GM20000 (cell line): ENCODE measurements around the gene MSI2.

Experiments used
- DNase-seq: peaks from one replicate; pipeline ENCODE4 v3.0.0; 2012; ENCODE audit warnings: low spot score
- TF ChIP-seq, protein P1 (sequence below): IDR thresholded peaks from 2 replicates; pipeline ENCODE4 v1.5.1; 2012; ENCODE audit warnings: mild to moderate bottlenecking, control low read depth; ENCODE audit errors: extremely low read depth, missing control alignments

MSI2 gene

DNA sequence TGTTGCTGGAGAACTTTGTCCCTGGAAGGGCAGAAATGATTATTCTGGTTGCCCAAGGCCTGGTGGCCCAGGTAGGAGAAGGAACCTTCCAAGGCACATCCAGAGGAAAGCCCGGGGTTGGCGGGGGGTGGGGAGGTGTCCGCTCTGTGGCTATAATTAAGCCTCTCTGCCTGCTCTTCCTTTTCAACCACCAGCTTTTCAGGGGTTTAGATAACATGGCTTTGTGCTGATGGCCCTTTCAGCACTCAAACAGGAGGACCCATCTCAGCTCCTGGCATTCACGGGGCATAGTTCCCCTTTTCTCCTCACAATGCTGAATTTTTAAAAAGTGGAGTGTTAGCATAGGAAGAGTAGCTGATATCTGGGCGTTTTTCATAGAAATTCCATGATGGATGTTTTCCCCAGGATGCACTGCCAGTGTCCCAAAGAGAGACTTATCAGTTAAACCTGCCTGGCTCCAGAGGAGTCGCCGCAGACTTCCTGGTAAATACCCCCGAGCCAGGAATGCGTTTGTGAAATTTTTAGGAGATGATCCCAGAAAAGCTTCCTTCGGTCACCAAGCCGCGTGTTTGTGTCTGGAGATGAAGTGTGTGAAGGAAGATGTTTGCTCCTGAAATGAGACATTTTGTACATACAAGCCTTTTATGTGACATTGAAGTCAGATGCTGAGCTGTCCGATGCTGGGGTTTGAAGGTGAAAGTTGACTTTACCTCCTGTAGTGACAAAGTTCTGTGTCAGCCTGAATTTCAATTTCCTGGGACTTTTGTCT, 188.5 kb downstream of the MSI2 start:
- TF ChIP-seq, protein P1, sequence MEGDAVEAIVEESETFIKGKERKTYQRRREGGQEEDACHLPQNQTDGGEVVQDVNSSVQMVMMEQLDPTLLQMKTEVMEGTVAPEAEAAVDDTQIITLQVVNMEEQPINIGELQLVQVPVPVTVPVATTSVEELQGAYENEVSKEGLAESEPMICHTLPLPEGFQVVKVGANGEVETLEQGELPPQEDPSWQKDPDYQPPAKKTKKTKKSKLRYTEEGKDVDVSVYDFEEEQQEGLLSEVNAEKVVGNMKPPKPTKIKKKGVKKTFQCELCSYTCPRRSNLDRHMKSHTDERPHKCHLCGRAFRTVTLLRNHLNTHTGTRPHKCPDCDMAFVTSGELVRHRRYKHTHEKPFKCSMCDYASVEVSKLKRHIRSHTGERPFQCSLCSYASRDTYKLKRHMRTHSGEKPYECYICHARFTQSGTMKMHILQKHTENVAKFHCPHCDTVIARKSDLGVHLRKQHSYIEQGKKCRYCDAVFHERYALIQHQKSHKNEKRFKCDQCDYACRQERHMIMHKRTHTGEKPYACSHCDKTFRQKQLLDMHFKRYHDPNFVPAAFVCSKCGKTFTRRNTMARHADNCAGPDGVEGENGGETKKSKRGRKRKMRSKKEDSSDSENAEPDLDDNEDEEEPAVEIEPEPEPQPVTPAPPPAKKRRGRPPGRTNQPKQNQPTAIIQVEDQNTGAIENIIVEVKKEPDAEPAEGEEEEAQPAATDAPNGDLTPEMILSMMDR: no peak
- DNase-seq: no peak

DNA sequence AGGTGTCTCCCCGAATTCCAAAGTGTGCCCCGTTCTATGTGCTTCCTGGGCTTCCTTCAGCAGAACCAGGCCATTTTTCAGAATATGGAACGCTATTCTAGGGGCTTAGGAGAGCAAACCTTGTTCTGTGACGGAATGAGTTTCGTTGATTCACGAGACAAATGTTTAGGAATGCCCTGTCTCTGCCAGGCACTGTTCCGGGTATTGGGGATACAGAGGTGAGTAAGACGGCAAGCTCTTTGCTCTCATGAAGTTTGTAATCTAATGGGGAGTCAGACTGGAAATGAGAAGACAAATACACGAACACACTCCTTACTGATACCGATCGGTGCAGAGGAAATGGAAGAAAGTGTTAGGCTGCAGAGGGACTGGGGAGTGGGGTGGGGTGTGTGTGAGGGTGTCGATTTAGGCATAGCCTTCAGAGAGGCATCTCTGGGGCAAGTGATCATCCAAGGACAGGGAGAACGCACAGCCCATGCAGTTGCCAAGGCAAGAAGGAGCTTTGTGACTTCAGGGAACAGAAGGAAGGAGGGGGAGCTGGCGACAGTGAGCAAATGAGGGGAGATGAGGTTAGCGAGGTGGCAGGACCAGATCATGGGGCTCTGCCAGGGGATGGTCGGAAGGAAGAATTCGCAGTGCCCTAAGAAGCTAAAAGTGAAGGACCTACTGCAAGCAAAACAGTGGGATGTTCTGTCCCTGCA, 189.6 kb downstream of the MSI2 start:
- TF ChIP-seq, protein P1: no peak
- no peak for DNase-seq

DNA sequence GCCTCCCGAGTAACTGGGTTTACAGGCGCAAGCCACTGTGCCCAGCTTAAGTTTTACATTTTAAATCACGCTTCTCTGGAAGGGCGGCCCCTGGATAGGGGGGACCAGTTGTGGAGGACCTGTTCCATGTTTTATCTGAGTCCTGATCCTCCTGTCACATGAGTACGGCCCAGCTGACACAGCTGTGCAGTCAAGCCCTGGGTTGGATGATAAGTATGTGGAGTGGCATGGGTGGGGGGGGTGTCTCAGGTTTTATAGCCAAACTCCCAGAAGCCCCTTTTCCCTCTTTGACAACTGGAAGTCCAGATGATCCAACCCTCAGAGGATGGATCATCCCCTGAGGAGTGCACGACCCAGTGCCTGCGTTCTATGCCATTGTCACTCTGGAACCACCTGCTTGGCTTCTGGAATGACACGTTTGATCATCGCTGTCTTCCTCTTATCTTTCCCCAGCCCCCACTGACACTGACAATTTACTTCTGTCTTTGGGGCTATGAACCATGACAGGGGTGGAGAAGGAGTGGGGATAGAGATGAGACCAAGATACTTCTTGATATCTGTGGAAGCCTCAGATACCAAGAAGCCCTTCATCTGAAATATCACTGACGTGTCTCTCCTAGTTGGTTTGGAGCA, 191.2 kb downstream of the MSI2 start:
- TF ChIP-seq, protein P1: no peak
- no peak for DNase-seq

DNA sequence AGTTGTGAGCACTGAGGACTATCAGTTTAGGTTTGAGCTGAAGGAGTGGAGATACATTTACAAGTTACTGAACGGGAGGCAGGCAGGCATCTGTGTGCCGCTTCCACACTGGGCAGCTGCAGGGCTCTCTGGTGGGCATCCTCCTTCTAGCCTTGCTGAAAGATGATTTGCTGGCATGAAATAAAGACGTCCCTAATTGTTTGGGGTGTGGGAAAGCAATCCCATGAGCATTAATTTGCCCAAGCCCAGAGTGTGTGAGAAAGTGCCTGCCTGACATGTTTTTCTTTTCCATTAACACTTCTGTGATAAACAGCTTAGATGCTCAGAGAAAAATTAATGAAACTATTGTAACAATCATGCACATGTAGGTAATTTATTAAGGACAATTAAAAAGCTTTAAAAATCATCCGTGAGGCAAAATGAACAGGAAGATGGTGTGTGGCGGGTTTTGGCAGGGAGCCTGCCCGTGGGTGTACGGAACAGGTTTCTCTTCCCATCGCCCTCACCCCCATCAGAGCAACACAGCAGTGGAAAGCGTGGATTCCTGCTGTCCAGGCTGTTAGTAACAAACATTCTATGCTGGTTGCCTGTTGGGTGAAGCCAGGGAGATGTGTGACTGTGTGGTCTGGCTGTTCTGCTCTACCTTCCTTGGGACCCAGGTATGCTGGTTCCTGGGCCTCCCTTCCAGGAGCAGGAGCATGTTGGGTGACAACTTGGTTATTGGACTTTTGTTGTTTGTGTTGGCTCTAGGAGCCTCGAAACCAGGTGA, 191.9 kb downstream of the MSI2 start:
- TF ChIP-seq, protein P1: no peak
- DNase-seq: no peak

DNA sequence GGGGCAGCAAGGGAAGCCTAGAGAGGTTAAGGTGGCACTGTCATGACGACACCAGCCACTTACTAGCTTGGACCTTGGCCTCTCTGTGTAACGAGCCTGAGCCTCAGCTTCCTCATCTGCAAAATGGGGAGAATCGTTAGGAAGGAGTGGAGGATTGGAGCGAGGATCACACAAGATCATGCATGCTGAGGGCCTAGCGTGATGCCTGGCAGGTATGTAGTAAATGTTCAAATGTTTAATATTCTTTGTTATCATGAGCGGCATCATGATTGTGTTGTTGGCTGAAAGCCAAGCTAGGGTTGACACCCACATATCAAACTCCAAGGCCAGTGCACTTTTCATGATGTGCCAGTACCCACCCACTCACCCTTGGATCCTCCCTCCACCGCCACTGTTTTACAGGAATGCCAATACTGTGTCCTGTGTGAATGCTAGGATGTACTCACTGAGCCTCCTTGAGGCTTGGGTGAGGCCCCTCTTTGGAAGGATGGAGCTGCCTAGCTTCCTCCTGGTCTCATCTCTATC, 192.5 kb downstream of the MSI2 start:
- TF ChIP-seq, protein P1: no peak
- DNase-seq: no peak

DNA sequence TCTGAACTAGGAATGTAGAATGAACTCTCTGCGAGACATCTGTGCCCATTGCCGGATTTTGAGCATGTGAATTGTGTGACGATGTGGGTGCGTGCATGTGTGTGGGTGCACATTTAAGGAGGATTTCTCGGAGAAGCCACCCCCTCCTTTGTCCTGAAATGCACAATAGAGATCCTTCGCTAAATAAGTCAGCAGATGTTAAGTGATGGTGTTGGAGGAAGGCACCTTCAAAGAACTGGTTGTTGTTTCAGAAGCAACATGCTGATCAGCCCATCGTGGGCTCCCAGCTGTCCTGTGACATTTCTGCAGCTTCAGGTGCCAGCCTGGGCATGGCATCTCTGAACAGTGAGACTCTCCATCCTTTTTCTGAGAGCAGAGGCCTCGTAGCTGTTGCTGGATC, 194.9 kb downstream of the MSI2 start:
- no peak for DNase-seq

More for the DNA sequence above, 194.9 kb downstream of the MSI2 start:
- TF ChIP-seq, protein P1: no peak
